GM23248 (cell line): ENCODE data around the gene ATP6V0E1. TPM values are rescaled to one million over a fixed set of nuclear protein-coding genes. Genes with fewer than 3 reads are reported as not detected.
A peak's percentile ranks its signal among the peaks of the same experiment; 100 is the strongest.

Experiments used
- DNase-seq: peaks from one replicate; pipeline ENCODE4 v3.0.0-alpha.2; 2015
- H2AFZ ChIP-seq: fragments of 200-600 bp; sonication (generic); 2 replicates; pipeline ENCODE4 v1.6.1; 2016; ENCODE audit warnings: antibody characterized with exemption
- H3F3A ChIP-seq: fragments of 200-600 bp; sonication (generic); 2 replicates; pipeline ENCODE4 v1.6.1; 2016; ENCODE audit warnings: mild to moderate bottlenecking, antibody characterized with exemption, mixed run types; ENCODE audit not compliant: insufficient read depth
- H3K27ac ChIP-seq: fragments of 200-600 bp; sonication (generic); 2 replicates; pipeline ENCODE4 v1.5.1; 2016; ENCODE audit warnings: mild to moderate bottlenecking
- H3K27me3 ChIP-seq: fragments of 200-600 bp; sonication (generic); replicated peaks from 2 replicates; pipeline ENCODE4 v1.6.1; 2016; ENCODE audit warnings: mild to moderate bottlenecking; ENCODE audit not compliant: insufficient read depth
- H3K36me3 ChIP-seq: fragments of 200-600 bp; sonication (generic); 2 replicates; pipeline ENCODE4 v1.6.1; 2016; ENCODE audit warnings: low read depth, mild to moderate bottlenecking
- H3K4me1 ChIP-seq: fragments of 200-600 bp; sonication (generic); 2 replicates; pipeline ENCODE4 v1.6.1; 2016; ENCODE audit warnings: mild to moderate bottlenecking; ENCODE audit not compliant: insufficient read depth
- H3K4me2 ChIP-seq: fragments of 200-600 bp; sonication (generic); one replicate; pipeline ENCODE4 v1.6.1; 2016; ENCODE audit warnings: mild to moderate bottlenecking; ENCODE audit not compliant: unreplicated experiment
- H3K4me3 ChIP-seq: fragments of 200-600 bp; sonication (generic); 2 replicates; pipeline ENCODE4 v1.5.1; 2016; ENCODE audit warnings: mild to moderate bottlenecking
- H3K79me2 ChIP-seq: fragments of 200-600 bp; sonication (generic); 2 replicates; pipeline ENCODE4 v1.6.1; 2016; ENCODE audit warnings: mild to moderate bottlenecking; ENCODE audit not compliant: insufficient read depth
- H3K9ac ChIP-seq: fragments of 200-600 bp; sonication (generic); 2 replicates; pipeline ENCODE4 v1.6.1; 2016; ENCODE audit warnings: mild to moderate bottlenecking
- H3K9me2 ChIP-seq: fragments of 200-600 bp; sonication (generic); 2 replicates; pipeline ENCODE4 v1.6.1; 2016; ENCODE audit warnings: mixed run types, mild to moderate bottlenecking, moderate library complexity; ENCODE audit not compliant: insufficient read depth
- H3K9me3 ChIP-seq: fragments of 200-600 bp; sonication (generic); one replicate; pipeline ENCODE4 v1.6.1; 2017; ENCODE audit warnings: low read depth
- H4K20me1 ChIP-seq: fragments of 200-600 bp; sonication (generic); 2 replicates; pipeline ENCODE4 v1.6.0; 2016; ENCODE audit not compliant: insufficient read depth
- EZH2 ChIP-seq: fragments of 200-600 bp; sonication (generic); IDR thresholded peaks from 2 replicates; pipeline ENCODE4 v1.6.1; 2018; ENCODE audit warnings: antibody characterized with exemption, mild to moderate bottlenecking; ENCODE audit not compliant: insufficient read depth, poor library complexity, severe bottlenecking
- EZH2phosphoT487 ChIP-seq: fragments of 200-600 bp; sonication (generic); IDR thresholded peaks from 2 replicates; pipeline ENCODE4 v1.6.1; 2018; ENCODE audit warnings: antibody characterized with exemption, moderate library complexity, mild to moderate bottlenecking, low read depth; ENCODE audit not compliant: insufficient read depth
- WGBS, 2 experiments: methylation state at CpG; one replicate each; pipeline ENCODE4 v1.1.6; 2015 to 2017; ENCODE audit warnings: low lambda C conversion rate in 2 of 2, low coverage in 1 of 2; ENCODE audit errors: missing lambda C conversion rate in 2 of 2; 5-methylcytosine and 5-hydroxymethylcytosine counted together
- in situ Hi-C: fragments of 300-500 bp; cut with MboI; formaldehyde crosslinking; loops from 2 replicates; pipeline ENCODE4 v1.15.0; 2020
- polyA plus RNA-seq: library from polyadenylated mRNA; unstranded; fragments of >200 nt; fragmentation: Nextera tagmentation; extraction: Ambion mirVana; gene quantifications from 2 replicates; pipeline ENCODE4 v1.2.1, GENCODE V29; 2016
- total RNA-seq: library from RNA; depleted of rRNA; stranded (reverse); fragments of >200 nt; shearing (Covaris generic); gene quantifications from 2 replicates; pipeline ENCODE4 v1.2.3, GENCODE V29; 2014

The ATP6V0E1 gene
- total and polyA plus RNA-seq, 2 experiments from 2014 or later, result 175 to 675 TPM

GRCh38 chr5:173055042-173055721 lies 71.6 kb downstream of the ATP6V0E1 start:
- H2AFZ ChIP-seq, result peak overlapping the region; percentile 92
- peak overlapping the region; percentile 86 for H3K4me2 ChIP-seq
- H3K9ac ChIP-seq, result peak overlapping the region; percentile 92
- no peaks in the 10 kb centered on the region for H3K9me3 ChIP-seq
- H3K4me1 ChIP-seq, result peaks cover 24% of the 10 kb centered on the region
- H3K36me3 ChIP-seq, result no peaks in the 10 kb centered on the region
- peak overlapping the region; percentile 93 for H3K4me3 ChIP-seq
- no peak for DNase-seq
- TF ChIP-seq EZH2phosphoT487, result no peak
- TF ChIP-seq EZH2, result no peak
- H3K27ac ChIP-seq, result no peak overlapping the region
- peaks cover 24% of the 10 kb centered on the region for H3K79me2 ChIP-seq
- H3F3A ChIP-seq, result peaks cover 26% of the 10 kb centered on the region
- whole genome bisulfite sequencing, 2 experiments, result 21% methylated on average over 10 of the region's 10 CpGs
- H3K27me3 ChIP-seq, result no peaks in the 10 kb centered on the region
- no peaks in the 10 kb centered on the region for H3K9me2 ChIP-seq
- no peaks in the 10 kb centered on the region for H4K20me1 ChIP-seq
- in situ Hi-C loops, result no loop called here

GRCh38 chr5:173055722-173055982 lies 72.1 kb downstream of the ATP6V0E1 start:
- TF ChIP-seq EZH2 (no peak), EZH2phosphoT487 (no peak)
- Histone ChIP-seq H3K9me2 (no peaks in the 10 kb centered on the region), H3K36me3 (no peaks in the 10 kb centered on the region), H3K27ac (no peak overlapping the region), H3K79me2 (peaks cover 29% of the 10 kb centered on the region), H4K20me1 (no peaks in the 10 kb centered on the region), H3K9me3 (no peaks in the 10 kb centered on the region), H3K4me1 (peaks cover 21% of the 10 kb centered on the region), H3F3A (peaks cover 23% of the 10 kb centered on the region), H3K27me3 (no peaks in the 10 kb centered on the region), H3K4me3 (peak overlapping the region; percentile 93), H3K9ac (peak overlapping the region; percentile 92), H3K4me2 (peak overlapping the region; percentile 86), H2AFZ (peak overlapping the region; percentile 92)
- in situ Hi-C loops, result no loop called here
- 1 to 4% methylated on average over 11 of the region's 11 CpGs for WGBS, 2 experiments
- DNase-seq, result peak; percentile 31

- peaks cover 34% of the 10 kb centered on the region for H3K79me2 ChIP-seq
- no peaks in the 10 kb centered on the region for H3K9me3 ChIP-seq
- in situ Hi-C loops, result no loop called here
- peaks cover 16% of the 10 kb centered on the region for H3K4me1 ChIP-seq
- H3K27me3 ChIP-seq, result no peaks in the 10 kb centered on the region
- no peaks in the 10 kb centered on the region for H3K9me2 ChIP-seq
- H3K27ac ChIP-seq, result peak within 1 kb of the TSS; percentile 91
- H3K4me2 ChIP-seq, result peak within 1 kb of the TSS; percentile 99
- 0 to 1% methylated on average over 34 to 50 of the region's 74 CpGs for WGBS, 2 experiments
- H3K36me3 ChIP-seq, result no peaks in the 10 kb centered on the region
- no peaks in the 10 kb centered on the region for H4K20me1 ChIP-seq
- H3K9ac ChIP-seq, result peak within 1 kb of the TSS; percentile 92
- H2AFZ ChIP-seq, result peak within 1 kb of the TSS; percentile 92
- DNase-seq, result peak; percentile 98
- H3K4me3 ChIP-seq, result peak within 1 kb of the TSS; percentile 93
- TF ChIP-seq EZH2phosphoT487 (no peak), EZH2 (no peak)
- peaks cover 20% of the 10 kb centered on the region for H3F3A ChIP-seq
Observed at GRCh38 chr5:173055983-173056782, 72.6 kb downstream of the ATP6V0E1 start, which contains the start of gene CREBRF. TSS of gene CREBRF (plus strand) at chr5:173056352. CDS start at chr5:173080776, 24,424 bp downstream.

- Histone ChIP-seq H3F3A (peaks cover 20% of the 10 kb centered on the region), H3K9me2 (no peaks in the 10 kb centered on the region), H3K4me3 (peak overlapping the region; percentile 93), H2AFZ (peak overlapping the region; percentile 38; the same call in 1 of the 2 replicates), H3K36me3 (no peaks in the 10 kb centered on the region), H3K4me1 (peaks cover 10% of the 10 kb centered on the region), H3K79me2 (peaks cover 40% of the 10 kb centered on the region), H3K9me3 (no peaks in the 10 kb centered on the region), H3K4me2 (peak overlapping the region; percentile 74), H3K9ac (peak overlapping the region; percentile 92), H3K27me3 (no peaks in the 10 kb centered on the region), H4K20me1 (no peaks in the 10 kb centered on the region), H3K27ac (peak overlapping the region; percentile 91)
- in situ Hi-C loops, result no loop called here
- 1% methylated on average over 27 of the region's 27 CpGs; no CpG with 5 or more reads in 1 of the 2 experiments for WGBS, 2 experiments
- DNase-seq, result no peak
- TF ChIP-seq EZH2phosphoT487 (no peak), EZH2 (no peak)
Observed at GRCh38 chr5:173056783-173057061, 73.2 kb downstream of the ATP6V0E1 start.
